ENCODE data around the gene FBXO45. TPM values are rescaled to one million over a fixed set of nuclear protein-coding genes. Genes with fewer than 3 reads are reported as not detected.

The FBXO45 gene
- total RNA-seq, 3 donors from 2014 or later (not counting 1 experiment from before 2014, with no cell fraction given): 3.2 to 7.9 (median 7.8) TPM

DNA sequence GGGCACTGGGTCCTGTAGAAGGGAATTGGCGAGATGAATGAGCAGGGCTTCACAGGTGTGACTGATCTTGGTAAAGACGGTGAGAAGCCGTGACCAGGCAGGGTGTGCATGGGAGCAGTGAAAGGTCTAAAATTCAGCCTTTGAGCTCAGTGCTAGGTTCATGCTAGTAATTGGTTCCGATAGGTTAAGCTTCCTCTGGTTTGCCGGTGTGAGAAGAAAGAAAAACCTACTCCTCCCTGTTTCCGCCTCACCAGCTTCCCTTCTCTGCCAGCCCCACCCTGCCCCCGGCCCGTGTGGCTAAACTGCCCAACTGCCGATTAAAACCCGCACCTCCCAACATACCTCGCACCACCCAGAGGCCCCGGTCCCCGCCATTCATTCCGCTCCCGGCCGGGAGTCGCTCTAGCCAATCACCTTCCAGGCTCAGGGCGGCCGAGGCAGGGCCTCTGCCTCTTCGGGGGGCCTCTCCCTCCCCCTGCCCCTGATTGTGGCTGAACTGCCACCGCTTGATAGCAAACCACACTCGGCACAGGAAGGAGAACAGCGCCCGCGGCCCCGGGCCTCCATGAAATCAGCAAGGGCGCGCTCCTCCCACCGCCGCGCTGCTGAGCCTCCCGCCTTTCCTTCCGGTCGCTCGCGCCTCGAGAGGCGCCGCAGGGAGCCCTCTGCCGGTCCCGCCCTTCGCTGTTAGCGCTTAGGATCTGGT is 63.7 kb downstream of the FBXO45 start:
- Histone ChIP-seq H3K27me3 (ENCODE audit: control insufficient read depth, insufficient read depth, low read length) (no peaks in the 10 kb centered on the region), H3K36me3 (ENCODE audit: control insufficient read depth, insufficient read depth, low read length) (no peaks in the 10 kb centered on the region), H3K9me3 (ENCODE audit: control insufficient read depth, insufficient read depth, low read length) (no peaks in the 10 kb centered on the region), H3K27ac (ENCODE audit: low read length) (peak overlapping the region; percentile 92), H3K4me3 (ENCODE audit: low read length) (peak overlapping the region; percentile 51), H3K4me1 (ENCODE audit: control insufficient read depth, insufficient read depth, low read length) (peaks cover 81% of the 10 kb centered on the region)
- DNase-seq: peak; percentile 82 to 94
- Mint-ChIP-seq H3K36me3 (no peaks in the 10 kb centered on the region), H3K27me3 (ENCODE audit: low read depth in 2 of 2) (no peaks in the 10 kb centered on the region), H3K9me3 (no peaks in the 10 kb centered on the region), H3K4me1 (peaks cover 75 to 76% of the 10 kb centered on the region in 2 donors), H3K4me3 (peak overlapping the region; percentile 86), H3K27ac (peak overlapping the region; percentile 93 to 95)
- under 1% methylated on average over 43 of the region's 43 CpGs for WGBS (ENCODE audit: insufficient coverage)
- TF ChIP-seq, protein P1, sequence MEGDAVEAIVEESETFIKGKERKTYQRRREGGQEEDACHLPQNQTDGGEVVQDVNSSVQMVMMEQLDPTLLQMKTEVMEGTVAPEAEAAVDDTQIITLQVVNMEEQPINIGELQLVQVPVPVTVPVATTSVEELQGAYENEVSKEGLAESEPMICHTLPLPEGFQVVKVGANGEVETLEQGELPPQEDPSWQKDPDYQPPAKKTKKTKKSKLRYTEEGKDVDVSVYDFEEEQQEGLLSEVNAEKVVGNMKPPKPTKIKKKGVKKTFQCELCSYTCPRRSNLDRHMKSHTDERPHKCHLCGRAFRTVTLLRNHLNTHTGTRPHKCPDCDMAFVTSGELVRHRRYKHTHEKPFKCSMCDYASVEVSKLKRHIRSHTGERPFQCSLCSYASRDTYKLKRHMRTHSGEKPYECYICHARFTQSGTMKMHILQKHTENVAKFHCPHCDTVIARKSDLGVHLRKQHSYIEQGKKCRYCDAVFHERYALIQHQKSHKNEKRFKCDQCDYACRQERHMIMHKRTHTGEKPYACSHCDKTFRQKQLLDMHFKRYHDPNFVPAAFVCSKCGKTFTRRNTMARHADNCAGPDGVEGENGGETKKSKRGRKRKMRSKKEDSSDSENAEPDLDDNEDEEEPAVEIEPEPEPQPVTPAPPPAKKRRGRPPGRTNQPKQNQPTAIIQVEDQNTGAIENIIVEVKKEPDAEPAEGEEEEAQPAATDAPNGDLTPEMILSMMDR (IDR thresholded peaks at IDR 0.05): no peak
- ATAC-seq: peak; percentile 69 to 89 (median 85)
- intact Hi-C loops (cut with micrococcal nuclease): loop anchor here (1.0 to 5.0 kb wide), 4 partner anchors 11 to 80 kb away; partner anchors contain the start of genes CEP19, FBXO45, PIGX and WDR53

DNA sequence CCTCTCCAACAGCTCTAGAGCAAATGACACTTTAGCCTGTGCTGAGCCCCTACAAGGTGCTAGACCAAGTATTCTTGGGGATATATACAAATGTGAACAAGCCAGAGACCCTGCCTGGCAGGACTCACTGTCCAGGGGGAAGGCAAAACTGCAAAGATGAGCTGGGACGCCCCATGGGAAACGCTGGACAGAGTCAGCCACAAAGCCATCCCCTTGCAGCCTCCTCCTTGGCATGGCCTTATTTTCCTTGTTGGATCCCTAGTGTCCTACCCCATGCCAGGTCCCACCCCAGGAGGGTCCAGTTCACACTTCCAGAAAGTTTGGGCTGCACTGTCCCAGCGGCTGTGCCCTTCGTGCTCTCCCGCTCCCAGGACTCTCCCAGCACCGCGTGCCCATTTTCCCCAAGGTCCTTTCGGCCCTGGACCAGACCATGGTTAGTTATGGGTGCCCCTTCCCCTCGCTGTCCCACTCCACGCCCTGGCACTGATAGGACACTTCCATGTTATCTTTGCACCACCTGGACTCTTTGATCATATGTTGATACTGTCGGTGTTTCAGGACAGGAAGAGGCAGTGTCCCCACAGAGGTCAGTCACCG is 65.2 kb downstream of the FBXO45 start:
- Histone ChIP-seq H3K27ac (ENCODE audit: low read length) (peak overlapping the region; percentile 49), H3K27me3 (ENCODE audit: control insufficient read depth, insufficient read depth, low read length) (no peaks in the 10 kb centered on the region), H3K4me1 (ENCODE audit: control insufficient read depth, insufficient read depth, low read length) (peaks cover 90% of the 10 kb centered on the region), H3K9me3 (ENCODE audit: control insufficient read depth, insufficient read depth, low read length) (no peaks in the 10 kb centered on the region), H3K36me3 (ENCODE audit: control insufficient read depth, insufficient read depth, low read length) (no peaks in the 10 kb centered on the region), H3K4me3 (ENCODE audit: low read length) (peak overlapping the region; percentile 51)
- no peaks in the 10 kb centered on the region for H3K27me3 Mint-ChIP-seq (ENCODE audit: low read depth in 2 of 2)
- intact Hi-C loops (cut with micrococcal nuclease): loop anchor here (2.0 to 5.0 kb wide), 2 partner anchors 65 to 79 kb away; partner anchors contain the start of genes CEP19, FBXO45, PIGX and WDR53
- TF ChIP-seq, protein P1 (IDR thresholded peaks at IDR 0.05): no peak
- H3K9me3 Mint-ChIP-seq: no peaks in the 10 kb centered on the region
- DNase-seq (no peak), ATAC-seq (no peak)
- peaks cover 89 to 90% of the 10 kb centered on the region in 2 donors for H3K4me1 Mint-ChIP-seq
- H3K36me3 Mint-ChIP-seq: no peaks in the 10 kb centered on the region
- 54% methylated on average over 12 of the region's 12 CpGs for WGBS (ENCODE audit: insufficient coverage)
- H3K27ac Mint-ChIP-seq: peak overlapping the region; percentile 93 to 95
- H3K4me3 Mint-ChIP-seq: peak overlapping the region; percentile 86

DNA sequence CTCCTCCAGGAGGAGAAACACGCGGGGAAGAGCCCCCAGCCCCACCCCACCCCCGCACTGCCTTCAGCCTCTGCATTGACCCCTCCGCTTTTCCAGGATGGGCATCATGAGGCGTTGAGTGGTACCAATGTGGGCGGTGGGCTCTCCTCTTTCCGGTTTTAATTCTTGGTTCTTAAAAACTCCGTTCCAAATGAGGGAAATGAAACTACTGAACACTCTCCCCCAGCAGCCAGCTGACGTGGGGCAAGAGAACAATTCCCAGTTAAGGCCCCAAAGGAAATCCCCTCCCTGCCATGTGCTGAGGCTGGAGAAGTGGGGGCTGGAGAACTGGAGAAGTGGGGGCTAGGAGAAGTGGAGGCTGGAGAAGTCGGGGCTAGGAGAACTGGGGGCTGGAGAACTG is 65.8 kb downstream of the FBXO45 start:
- TF ChIP-seq, protein P1 (IDR thresholded peaks at IDR 0.05): no peak
- Mint-ChIP-seq H3K4me1 (peaks cover 95 to 96% of the 10 kb centered on the region in 2 donors), H3K27me3 (ENCODE audit: low read depth in 2 of 2) (no peaks in the 10 kb centered on the region), H3K9me3 (no peaks in the 10 kb centered on the region), H3K4me3 (peak overlapping the region; percentile 74), H3K27ac (peak overlapping the region; percentile 93 to 95), H3K36me3 (no peaks in the 10 kb centered on the region)
- H3K4me3 ChIP-seq (ENCODE audit: low read length): no peak overlapping the region
- DNase-seq (no peak), ATAC-seq (no peak)
- H3K36me3 ChIP-seq (ENCODE audit: control insufficient read depth, insufficient read depth, low read length): no peaks in the 10 kb centered on the region
- H3K27ac ChIP-seq (ENCODE audit: low read length): peak overlapping the region; percentile 49
- no peaks in the 10 kb centered on the region for H3K27me3 ChIP-seq (ENCODE audit: control insufficient read depth, insufficient read depth, low read length)
- 22% methylated on average over 7 of the region's 10 CpGs for WGBS (ENCODE audit: insufficient coverage)
- H3K4me1 ChIP-seq (ENCODE audit: control insufficient read depth, insufficient read depth, low read length): peaks cover 90% of the 10 kb centered on the region
- intact Hi-C loops (cut with micrococcal nuclease): loop anchor here (5.0 kb wide), 1 partner anchor 78 kb away; the partner anchor contains the start of genes CEP19 and PIGX
- no peaks in the 10 kb centered on the region for H3K9me3 ChIP-seq (ENCODE audit: control insufficient read depth, insufficient read depth, low read length)

Measured in natural killer cell (primary cell).